Skeletal muscle cell (primary cell): Measurements from ENCODE around the gene VIPR1.

Experiments used
- DNase-seq: peaks from one replicate; pipeline ENCODE4 v3.0.0-alpha.2; 2010; ENCODE audit warnings: low read depth
- H3K4me3 ChIP-seq: 2 replicates; pipeline ENCODE4 v1.5.1; 2011; ENCODE audit warnings: low read depth, mild to moderate bottlenecking, control low read depth, low read length, moderate library complexity

Gene VIPR1

DNA sequence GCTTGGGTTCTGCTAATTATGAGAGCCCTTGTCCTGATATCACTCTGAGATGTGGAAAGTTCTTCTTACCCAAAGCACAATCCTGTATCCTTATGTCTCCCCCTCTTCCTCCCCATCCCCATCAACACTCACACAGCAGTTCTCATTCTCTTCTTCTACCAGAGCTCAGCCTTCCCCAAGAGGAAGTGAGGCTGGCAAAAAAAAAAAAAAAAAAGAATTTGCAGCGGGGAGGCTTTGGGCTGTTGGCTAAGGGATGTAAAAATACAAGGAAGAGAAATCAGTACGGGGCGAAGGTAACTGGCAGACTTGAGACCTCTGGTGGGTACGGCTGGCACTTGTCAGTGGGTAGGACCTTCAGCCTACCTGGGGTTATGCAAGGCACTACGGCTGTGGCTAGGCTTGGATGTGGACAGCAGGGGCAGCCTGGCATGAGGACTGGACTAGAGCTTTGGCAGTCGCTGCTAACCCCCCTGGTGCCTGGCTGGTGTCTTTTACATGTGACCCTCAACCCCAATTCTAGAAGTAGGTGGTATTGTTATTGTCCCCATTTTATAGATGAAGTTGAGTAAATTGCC lies 5.4 kb downstream of the VIPR1 start:
- DNase-seq, result no peak
- no peak overlapping the region for H3K4me3 ChIP-seq

- DNase-seq, result no peak
- no peak overlapping the region for H3K4me3 ChIP-seq
These were observed 6.1 kb downstream of the VIPR1 start for GRCh38 chr3:42508562-42508961.

- no peak for DNase-seq
- no peak overlapping the region for H3K4me3 ChIP-seq
These were observed 6.7 kb downstream of the VIPR1 start for GRCh38 chr3:42509111-42509510.

- no peak for DNase-seq
These were observed 7.9 kb downstream of the VIPR1 start for GRCh38 chr3:42510325-42510724.

GRCh38 chr3:42511201-42511600 lies 8.8 kb downstream of the VIPR1 start:
- H3K4me3 ChIP-seq, result no peak overlapping the region
- DNase-seq, result no peak

More at GRCh38 chr3:42510325-42510724, 7.9 kb downstream of the VIPR1 start:
- H3K4me3 ChIP-seq, result no peak overlapping the region

DNA sequence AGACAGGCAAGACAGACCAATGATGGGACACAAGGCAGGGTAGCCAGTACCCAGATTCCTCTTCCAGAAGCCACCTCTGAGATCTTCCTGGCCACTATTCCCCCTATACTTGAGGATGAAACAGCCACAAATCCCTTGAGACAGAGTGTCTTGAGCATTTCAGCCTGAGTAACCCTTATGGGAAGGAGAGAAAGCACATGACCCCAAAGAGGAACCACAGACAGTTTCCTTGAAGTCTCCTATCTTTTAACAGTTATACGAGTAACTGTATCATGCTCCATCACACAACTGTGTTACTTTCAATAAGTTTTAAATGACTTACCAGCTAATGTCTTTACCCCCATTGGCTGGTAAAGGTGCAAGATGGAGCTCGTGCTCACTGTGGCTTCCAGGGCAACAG lies 9.3 kb downstream of the VIPR1 start:
- DNase-seq, result no peak
- no peak overlapping the region for H3K4me3 ChIP-seq

GRCh38 chr3:42513121-42513520 lies 10.7 kb downstream of the VIPR1 start:
- no peak overlapping the region for H3K4me3 ChIP-seq
- DNase-seq, result no peak

DNA sequence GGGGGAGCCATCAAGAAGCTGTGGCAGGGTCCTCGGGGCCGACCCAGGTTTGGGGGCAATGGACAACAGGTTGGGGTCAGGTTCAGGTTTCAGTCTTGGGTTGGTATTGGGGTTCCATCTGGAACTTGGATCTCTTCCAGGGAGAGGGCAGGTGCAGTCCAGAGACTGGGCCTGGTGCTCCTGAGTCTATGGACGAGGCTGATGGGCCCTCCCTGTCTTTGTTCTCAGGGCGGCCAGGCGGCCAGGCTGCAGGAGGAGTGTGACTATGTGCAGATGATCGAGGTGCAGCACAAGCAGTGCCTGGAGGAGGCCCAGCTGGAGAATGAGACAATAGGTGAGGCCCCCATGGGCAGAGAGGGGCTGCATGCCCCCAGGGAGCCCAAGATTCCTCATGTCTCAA lies 11.1 kb downstream of the VIPR1 start:
- DNase-seq, result no peak
- H3K4me3 ChIP-seq, result no peak overlapping the region

DNA sequence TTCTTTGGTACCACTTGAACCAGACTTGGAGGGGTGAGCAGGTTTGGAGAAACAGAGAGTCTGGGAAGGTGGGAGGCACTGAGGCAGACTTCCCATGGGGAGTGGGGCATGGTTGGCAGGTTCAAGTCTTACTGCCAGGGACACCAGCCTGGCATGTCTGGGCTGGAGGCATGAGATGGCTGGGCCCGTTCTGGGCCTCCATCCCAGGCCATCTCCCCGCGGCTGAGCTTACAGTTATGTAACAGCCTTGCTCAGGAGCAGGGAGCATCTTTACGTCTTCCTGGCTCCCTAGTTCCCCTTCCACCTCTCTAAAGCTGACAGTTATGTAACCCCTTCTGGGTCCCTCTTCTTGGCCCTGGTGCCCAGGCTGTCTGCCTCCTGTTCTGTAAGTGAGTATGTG lies 12.4 kb downstream of the VIPR1 start:
- DNase-seq, result no peak

GRCh38 chr3:42515391-42515916 lies 13.0 kb downstream of the VIPR1 start:
- H3K4me3 ChIP-seq, result no peak overlapping the region
- DNase-seq, result no peak

More for the DNA sequence above, 12.4 kb downstream of the VIPR1 start:
- no peak overlapping the region for H3K4me3 ChIP-seq

DNA sequence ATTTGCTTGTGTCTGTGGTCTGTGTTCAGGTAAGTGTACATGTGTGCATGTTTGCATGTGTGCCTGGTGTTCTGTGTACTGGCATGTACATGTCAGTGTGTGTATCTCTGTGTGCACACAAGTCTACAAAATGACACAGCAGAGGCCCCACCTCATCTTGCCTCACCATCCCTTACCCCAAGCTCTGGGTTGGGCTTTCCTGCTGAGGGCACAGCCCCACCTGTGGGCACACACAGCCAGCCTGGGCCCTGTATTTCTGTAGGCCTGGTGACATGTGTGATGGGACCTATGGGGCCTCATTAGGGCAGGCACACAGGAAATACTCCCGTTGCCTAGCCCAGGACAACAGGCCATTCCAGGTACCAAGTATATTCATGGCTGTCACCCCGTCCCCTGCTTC lies 13.5 kb downstream of the VIPR1 start:
- DNase-seq, result no peak

GRCh38 chr3:42516443-42516842 lies 14.0 kb downstream of the VIPR1 start:
- DNase-seq, result no peak
- no peak overlapping the region for H3K4me3 ChIP-seq

More for the DNA sequence above, 13.5 kb downstream of the VIPR1 start:
- H3K4me3 ChIP-seq, result no peak overlapping the region

GRCh38 chr3:42517117-42517516 lies 14.7 kb downstream of the VIPR1 start:
- DNase-seq, result no peak

DNA sequence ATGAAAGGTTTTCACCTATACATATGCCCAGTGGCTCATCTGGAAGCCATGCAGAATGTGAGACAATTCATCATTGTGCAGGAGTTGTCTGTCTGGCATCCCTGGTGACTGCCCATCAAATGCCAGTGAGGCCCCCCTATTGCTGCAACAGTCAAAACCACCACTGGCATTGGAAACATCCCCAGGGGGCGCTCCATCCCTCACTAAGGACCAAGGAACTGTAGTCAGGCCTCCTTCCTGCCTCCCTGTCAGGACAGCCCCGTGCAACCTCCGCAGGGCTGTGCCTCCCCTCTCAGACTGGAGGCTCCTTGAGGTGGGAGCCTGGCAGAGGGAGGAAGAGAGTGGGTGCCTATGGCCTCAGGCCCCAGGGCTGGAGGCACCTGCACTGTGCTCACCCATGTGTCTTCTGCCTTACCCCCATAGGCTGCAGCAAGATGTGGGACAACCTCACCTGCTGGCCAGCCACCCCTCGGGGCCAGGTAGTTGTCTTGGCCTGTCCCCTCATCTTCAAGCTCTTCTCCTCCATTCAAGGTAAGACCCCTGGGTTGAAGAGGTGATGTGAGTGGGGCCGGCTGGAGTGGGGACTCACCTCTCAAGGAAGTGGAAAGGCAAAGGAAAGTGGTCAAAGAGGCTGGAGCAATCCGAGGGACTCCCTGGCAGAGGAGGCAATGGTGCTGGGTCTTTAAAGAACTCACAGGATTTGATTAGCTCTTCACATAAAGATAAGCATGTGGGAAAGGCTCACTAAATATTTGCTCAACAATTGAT lies 16.5 kb downstream of the VIPR1 start:
- no peak for DNase-seq
- H3K4me3 ChIP-seq, result no peak overlapping the region

More at GRCh38 chr3:42517117-42517516, 14.7 kb downstream of the VIPR1 start:
- H3K4me3 ChIP-seq, result no peak overlapping the region

GRCh38 chr3:42519568-42519962 lies 17.1 kb downstream of the VIPR1 start:
- DNase-seq, result no peak
- no peak overlapping the region for H3K4me3 ChIP-seq

- H3K4me3 ChIP-seq, result no peak overlapping the region
- no peak for DNase-seq
These were observed 17.9 kb downstream of the VIPR1 start for GRCh38 chr3:42520336-42520735.

DNA sequence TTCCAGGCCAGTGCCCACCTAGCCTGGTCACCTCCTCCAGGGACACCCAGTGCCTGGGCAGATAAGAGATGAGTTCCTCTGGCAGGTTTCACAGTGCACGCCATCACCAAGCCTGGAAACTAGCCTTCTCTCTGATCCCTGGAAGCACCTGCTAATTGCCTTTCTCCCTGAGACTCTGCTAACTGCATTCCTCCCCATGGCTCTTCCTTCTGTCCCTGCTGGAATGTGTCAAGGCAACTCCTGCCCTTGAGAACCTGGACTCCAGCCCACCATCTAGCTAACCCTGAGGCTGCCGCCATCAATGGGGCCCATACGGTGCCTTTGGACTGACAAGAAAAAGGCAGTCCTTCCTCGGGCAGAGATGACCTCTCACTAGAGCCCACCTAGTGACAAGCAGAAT lies 18.5 kb downstream of the VIPR1 start:
- no peak overlapping the region for H3K4me3 ChIP-seq
- DNase-seq, result no peak

GRCh38 chr3:42524751-42525150 lies 22.3 kb downstream of the VIPR1 start:
- H3K4me3 ChIP-seq, result no peak overlapping the region
- no peak for DNase-seq

DNA sequence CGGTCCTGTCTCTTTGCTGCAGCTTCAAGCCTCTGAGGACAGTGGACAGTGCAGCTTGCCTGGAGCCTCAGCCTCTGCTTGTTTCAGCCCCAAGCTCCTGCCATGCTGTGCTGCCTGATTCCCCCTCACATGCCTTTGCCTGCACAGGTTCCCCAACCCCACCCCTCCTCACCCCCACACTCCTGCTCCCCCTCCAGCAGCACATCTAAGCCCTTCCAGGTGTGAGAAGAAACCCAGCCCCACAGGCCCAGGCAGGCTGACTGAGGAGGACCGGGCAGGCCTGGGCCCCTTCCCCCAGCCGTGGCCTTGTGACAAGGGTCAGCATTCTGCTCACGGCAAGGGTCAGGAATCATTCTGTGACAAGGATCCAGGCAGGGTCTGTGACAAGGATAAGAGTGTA lies 22.8 kb downstream of the VIPR1 start:
- no peak overlapping the region for H3K4me3 ChIP-seq

DNA sequence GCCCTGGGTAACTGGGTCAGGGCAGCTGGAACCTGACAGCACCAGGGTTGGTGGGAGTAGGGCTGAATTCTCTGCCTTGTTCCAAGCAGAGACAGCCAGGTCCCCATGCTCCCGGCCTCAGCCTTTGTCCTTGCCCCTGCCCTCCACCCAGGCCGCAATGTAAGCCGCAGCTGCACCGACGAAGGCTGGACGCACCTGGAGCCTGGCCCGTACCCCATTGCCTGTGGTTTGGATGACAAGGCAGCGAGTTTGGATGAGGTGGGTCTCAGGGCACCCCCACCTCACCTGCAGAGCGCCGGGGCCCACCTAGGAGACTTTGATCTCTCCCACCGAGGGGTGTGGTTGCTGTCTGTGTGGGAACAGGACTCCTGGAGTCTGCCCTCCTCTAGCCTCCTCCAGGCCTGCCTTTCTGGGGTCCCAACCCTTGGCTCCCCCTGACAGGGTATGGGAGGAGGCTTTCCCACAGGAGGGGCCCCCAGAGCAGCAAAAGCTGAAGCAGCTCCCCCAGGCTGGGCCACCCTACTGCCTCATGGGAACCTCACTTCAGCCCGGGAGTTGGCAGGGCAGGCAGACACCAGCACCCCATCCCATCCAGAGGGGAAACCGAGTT lies 23.4 kb downstream of the VIPR1 start:
- no peak overlapping the region for H3K4me3 ChIP-seq
- no peak for DNase-seq

More for the DNA sequence above, 22.8 kb downstream of the VIPR1 start:
- no peak for DNase-seq
